Loucy (cell line): ENCODE data around the gene GTF2B.

Experiments
- CTCF ChIP-seq: fragments of 200-600 bp; sonication (generic); conservative IDR thresholded peaks from 2 replicates; pipeline ENCODE4 v1.5.1; 2014; ENCODE audit warnings: mild to moderate bottlenecking, antibody characterized with exemption, low read length
- EZH2phosphoT487 ChIP-seq: fragments of 200-600 bp; IDR thresholded peaks from 2 replicates; pipeline ENCODE4 v1.6.1; 2018; ENCODE audit warnings: antibody characterized with exemption, mild to moderate bottlenecking, moderate library complexity, borderline replicate concordance

- no peak for TF ChIP-seq CTCF
- TF ChIP-seq EZH2phosphoT487: no peak
Observed at GRCh38 chr1:88916883-88917282, 25.5 kb upstream of the GTF2B start.
